ENCODE results near the gene COL26A1.

COL26A1 gene

GRCh38 chr7:101563198-101563901 is 200.7 kb downstream of the COL26A1 start:
- DNase-seq (ENCODE audit: low read depth in 1 of 2, low spot score in 1 of 2), result no peak

- DNase-seq (ENCODE audit: low read depth in 1 of 2, low spot score in 1 of 2), result no peak
Observed at GRCh38 chr7:101563943-101564777, 201.5 kb downstream of the COL26A1 start.

GRCh38 chr7:101564778-101565211 is 202.1 kb downstream of the COL26A1 start:
- DNase-seq (ENCODE audit: low read depth in 1 of 2, low spot score in 1 of 2), result no peak

- DNase-seq (ENCODE audit: low read depth in 1 of 2, low spot score in 1 of 2), result no peak
Observed at GRCh38 chr7:101565601-101566209, 203.0 kb downstream of the COL26A1 start.

- DNase-seq (ENCODE audit: low read depth in 1 of 2, low spot score in 1 of 2), result no peak
Observed at GRCh38 chr7:101567230-101567629, 204.6 kb downstream of the COL26A1 start.

- DNase-seq (ENCODE audit: low read depth in 1 of 2, low spot score in 1 of 2), result no peak
Observed at GRCh38 chr7:101572156-101572555, 209.5 kb downstream of the COL26A1 start.

GRCh38 chr7:101575168-101575567 is 212.5 kb downstream of the COL26A1 start:
- no peak for DNase-seq (ENCODE audit: low read depth in 1 of 2, low spot score in 1 of 2)

GRCh38 chr7:101575721-101576120 is 213.0 kb downstream of the COL26A1 start:
- DNase-seq (ENCODE audit: low read depth in 1 of 2, low spot score in 1 of 2), result no peak

- DNase-seq (ENCODE audit: low read depth in 1 of 2, low spot score in 1 of 2), result no peak
Observed at GRCh38 chr7:101576998-101577397, 214.3 kb downstream of the COL26A1 start.

GRCh38 chr7:101578552-101578951 is 215.9 kb downstream of the COL26A1 start:
- no peak for DNase-seq (ENCODE audit: low read depth in 1 of 2, low spot score in 1 of 2)

- DNase-seq (ENCODE audit: low read depth in 1 of 2, low spot score in 1 of 2), result no peak
Observed at GRCh38 chr7:101580596-101580995, 217.9 kb downstream of the COL26A1 start.

GRCh38 chr7:101581891-101582290 is 219.2 kb downstream of the COL26A1 start:
- no peak for DNase-seq (ENCODE audit: low read depth in 1 of 2, low spot score in 1 of 2)

- DNase-seq (ENCODE audit: low read depth in 1 of 2, low spot score in 1 of 2), result no peak
Observed at GRCh38 chr7:101582971-101583370, 220.3 kb downstream of the COL26A1 start.

- DNase-seq (ENCODE audit: low read depth in 1 of 2, low spot score in 1 of 2), result no peak
Observed at GRCh38 chr7:101586078-101586905, 223.6 kb downstream of the COL26A1 start.

GRCh38 chr7:101586906-101587677 is 224.4 kb downstream of the COL26A1 start:
- no peak for DNase-seq (ENCODE audit: low read depth in 1 of 2, low spot score in 1 of 2)

GRCh38 chr7:101588131-101588935 is 225.7 kb downstream of the COL26A1 start:
- DNase-seq (ENCODE audit: low read depth in 1 of 2, low spot score in 1 of 2), result no peak

GRCh38 chr7:101589052-101589451 is 226.4 kb downstream of the COL26A1 start:
- no peak for DNase-seq (ENCODE audit: low read depth in 1 of 2, low spot score in 1 of 2)

- DNase-seq (ENCODE audit: low read depth in 1 of 2, low spot score in 1 of 2), result no peak
Observed at GRCh38 chr7:101589976-101590662, 227.4 kb downstream of the COL26A1 start.

All from activated T-helper 1 cell treated with anti-CD3 and anti-CD28 coated beads, Interleukin-2, amount 50 U/mL, for 16 hours (primary cell).